Stimulated activated naive CD8-positive, alpha-beta T cell treated with anti-CD3 and anti-CD28 coated beads, Interleukin-15, Interleukin-2, amounts not matched to agents 100 U/mL and 50 U/mL, for 24 hours (primary cell): ENCODE measurements around the gene B3GNT9.
A peak's percentile ranks its signal among the peaks of the same experiment; 100 is the strongest.
"Not testable (repeated sequence)": the region's sequence is repeated elsewhere in the genome, so short reads cannot be mapped to it uniquely, and the experiment has no call there.

Experiments used
- ATAC-seq: fragments of 150-1000 bp; cut with Tn5 transposase; one replicate; pipeline ENCODE4 v1.10.0; 2021
- DNase-seq: peaks from one replicate; pipeline ENCODE4 v3.0.0; 2021

The B3GNT9 gene

GRCh38 chr16:67150047-67150832, 558 bp downstream of the B3GNT9 start:
- DNase-seq (peak; percentile 60), ATAC-seq (peak; percentile 61)

GRCh38 chr16:67149276-67150046, 1.3 kb downstream of the B3GNT9 start:
- no peak for ATAC-seq
- no peak for DNase-seq

GRCh38 chr16:67148656-67149275, 2.0 kb downstream of the B3GNT9 start:
- DNase-seq (no peak), ATAC-seq (no peak)

GRCh38 chr16:67148221-67148620, 2.6 kb downstream of the B3GNT9 start:
- no peak for DNase-seq
- no peak for ATAC-seq

GRCh38 chr16:67147437-67148140, 3.2 kb downstream of the B3GNT9 start:
- DNase-seq (no peak), ATAC-seq (no peak)

- DNase-seq (no peak), ATAC-seq (no peak)
These were observed 4.1 kb downstream of the B3GNT9 start for GRCh38 chr16:67146523-67147357.

GRCh38 chr16:67145746-67146145, 5.1 kb downstream of the B3GNT9 start:
- ATAC-seq = no peak
- no peak for DNase-seq

- ATAC-seq (no peak), DNase-seq (no peak)
These were observed 5.9 kb downstream of the B3GNT9 start for GRCh38 chr16:67144943-67145342.

GRCh38 chr16:67142342-67142741, 8.5 kb downstream of the B3GNT9 start:
- DNase-seq = no peak
- ATAC-seq = no peak

- no peak for ATAC-seq
These were observed 9.4 kb downstream of the B3GNT9 start for GRCh38 chr16:67141391-67141790.

GRCh38 chr16:67137605-67138004, 13.2 kb downstream of the B3GNT9 start:
- ATAC-seq = no peak
- no peak for DNase-seq

More at GRCh38 chr16:67141391-67141790, 9.4 kb downstream of the B3GNT9 start:
- no peak for DNase-seq

GRCh38 chr16:67129422-67129821, 21.4 kb downstream of the B3GNT9 start:
- ATAC-seq = no peak
- no peak for DNase-seq

GRCh38 chr16:67128887-67129286, 21.9 kb downstream of the B3GNT9 start:
- ATAC-seq = no peak
- DNase-seq = no peak

GRCh38 chr16:67128417-67128816, 22.4 kb downstream of the B3GNT9 start:
- DNase-seq = no peak
- ATAC-seq = no peak

GRCh38 chr16:67122799-67123198, 28.0 kb downstream of the B3GNT9 start:
- DNase-seq, ATAC-seq: not testable (repeated sequence)

- no peak for DNase-seq
- no peak for ATAC-seq
These were observed 30.8 kb downstream of the B3GNT9 start for GRCh38 chr16:67120025-67120424.

GRCh38 chr16:67117716-67118115, 33.1 kb downstream of the B3GNT9 start:
- DNase-seq (no peak), ATAC-seq (no peak)

GRCh38 chr16:67116388-67117311, 34.1 kb downstream of the B3GNT9 start:
- DNase-seq (no peak), ATAC-seq (no peak)

GRCh38 chr16:67115639-67116038, 35.2 kb downstream of the B3GNT9 start:
- DNase-seq (no peak), ATAC-seq (no peak)

GRCh38 chr16:67114793-67115192, 36.0 kb downstream of the B3GNT9 start:
- ATAC-seq = no peak

More at GRCh38 chr16:67114793-67115192, 36.0 kb downstream of the B3GNT9 start:
- no peak for DNase-seq
